GM19397 (cell line): Measurements from ENCODE around the gene OGFR.
"Not testable (repeated sequence)": the region's sequence is repeated elsewhere in the genome, so short reads cannot be mapped to it uniquely, and the experiment has no call there.

ENCODE experiments used
- ATAC-seq: cut with Tn5 transposase; IDR thresholded peaks from one replicate; pipeline ENCODE4 v1.9.1; 2021; ENCODE audit warnings: mild to moderate bottlenecking, moderate library complexity; ENCODE audit not compliant: unreplicated experiment

Gene OGFR

GRCh38 chr20:62836967-62837490 is 32.4 kb downstream of the OGFR start:
- ATAC-seq: no peak

- ATAC-seq: no peak
These were observed 33.1 kb downstream of the OGFR start for GRCh38 chr20:62837790-62838127.

- no peak for ATAC-seq
These were observed 33.7 kb downstream of the OGFR start for GRCh38 chr20:62838128-62838891.

- ATAC-seq: no peak
These were observed 34.6 kb downstream of the OGFR start for GRCh38 chr20:62839261-62839660.

- no peak for ATAC-seq
These were observed 35.2 kb downstream of the OGFR start for GRCh38 chr20:62839816-62840215.

- no peak for ATAC-seq
These were observed 35.9 kb downstream of the OGFR start for GRCh38 chr20:62840244-62841197.

GRCh38 chr20:62841705-62842212 is 37.1 kb downstream of the OGFR start:
- ATAC-seq: no peak

GRCh38 chr20:62843656-62844055 is 39.0 kb downstream of the OGFR start:
- no peak for ATAC-seq

- ATAC-seq: no peak
These were observed 39.5 kb downstream of the OGFR start for GRCh38 chr20:62844182-62844581.

- ATAC-seq: no peak
These were observed 41.0 kb downstream of the OGFR start for GRCh38 chr20:62845416-62846160.

GRCh38 chr20:62846166-62846890 is 41.7 kb downstream of the OGFR start:
- ATAC-seq: no peak

GRCh38 chr20:62848917-62849316 is 44.3 kb downstream of the OGFR start:
- not testable (repeated sequence) for ATAC-seq

GRCh38 chr20:62849431-62849830 is 44.8 kb downstream of the OGFR start:
- ATAC-seq: no peak

- no peak for ATAC-seq
These were observed 45.8 kb downstream of the OGFR start for GRCh38 chr20:62850333-62850974.

GRCh38 chr20:62852196-62852595 is 47.6 kb downstream of the OGFR start:
- no peak for ATAC-seq

- no peak for ATAC-seq
These were observed 48.2 kb downstream of the OGFR start for GRCh38 chr20:62852841-62853240.

GRCh38 chr20:62853304-62853703 is 48.7 kb downstream of the OGFR start:
- ATAC-seq: not testable (repeated sequence)

- ATAC-seq: no peak
These were observed 49.5 kb downstream of the OGFR start for GRCh38 chr20:62854121-62854520.

GRCh38 chr20:62855120-62855519 is 50.5 kb downstream of the OGFR start:
- no peak for ATAC-seq
